ENCODE measurements around the gene VAT1L.

VAT1L gene

GRCh38 chr16:78001451-78002025 lies 213.2 kb downstream of the VAT1L start:
- no peak for DNase-seq

DNA sequence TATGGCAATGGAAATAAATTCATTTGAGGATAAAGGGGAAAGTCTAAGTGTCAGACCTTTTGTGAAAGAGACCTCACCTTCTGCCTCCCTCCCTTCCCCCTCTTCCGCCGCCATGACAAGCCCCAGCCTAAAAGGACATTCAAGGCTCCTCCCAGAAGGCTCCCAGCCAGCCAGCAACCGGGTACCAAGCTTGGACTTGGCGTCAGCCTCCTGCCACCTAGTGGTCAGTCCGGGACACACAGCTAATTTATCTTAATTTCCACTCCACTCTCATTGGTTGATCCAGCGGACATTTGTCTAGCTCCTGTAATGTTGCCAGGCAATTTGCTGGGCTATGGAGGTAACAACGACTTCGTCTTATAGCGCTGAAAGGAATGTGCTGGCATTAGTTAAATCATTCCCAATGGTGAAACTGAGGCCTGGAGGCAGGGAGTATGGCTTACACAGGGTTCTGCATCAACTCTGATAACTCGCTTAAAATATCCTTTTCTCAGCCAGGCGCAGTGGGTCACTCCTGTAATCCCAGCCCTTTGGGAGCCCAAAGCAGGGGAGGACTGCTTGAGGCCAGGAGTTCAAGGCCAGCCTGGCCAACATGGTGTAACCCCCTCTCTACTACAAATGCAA lies 214.7 kb downstream of the VAT1L start:
- peak; percentile 39 to 52 for DNase-seq

GRCh38 chr16:78004517-78004916 lies 216.2 kb downstream of the VAT1L start:
- no peak for DNase-seq

DNA sequence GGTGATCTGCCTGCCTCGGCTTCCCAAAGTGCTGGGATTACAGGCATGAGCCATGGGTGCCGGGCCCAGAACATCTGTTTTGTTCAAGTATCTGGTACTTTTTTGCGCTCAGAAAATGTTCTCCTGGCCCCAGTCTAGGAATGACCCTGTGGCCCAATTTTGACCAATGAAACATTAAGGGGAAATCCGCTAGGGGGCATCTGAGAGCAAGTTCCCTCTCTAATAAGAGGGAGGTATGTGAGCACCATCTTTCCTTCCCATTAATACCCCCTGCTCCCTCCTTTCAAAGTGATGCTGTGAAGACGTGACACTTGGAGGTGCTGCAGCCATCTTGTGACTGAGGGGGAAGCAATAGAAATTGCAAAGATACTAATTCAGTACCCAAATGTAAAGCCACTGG lies 217.5 kb downstream of the VAT1L start:
- peak in 1 of 2 donors; percentile 1 for DNase-seq

DNA sequence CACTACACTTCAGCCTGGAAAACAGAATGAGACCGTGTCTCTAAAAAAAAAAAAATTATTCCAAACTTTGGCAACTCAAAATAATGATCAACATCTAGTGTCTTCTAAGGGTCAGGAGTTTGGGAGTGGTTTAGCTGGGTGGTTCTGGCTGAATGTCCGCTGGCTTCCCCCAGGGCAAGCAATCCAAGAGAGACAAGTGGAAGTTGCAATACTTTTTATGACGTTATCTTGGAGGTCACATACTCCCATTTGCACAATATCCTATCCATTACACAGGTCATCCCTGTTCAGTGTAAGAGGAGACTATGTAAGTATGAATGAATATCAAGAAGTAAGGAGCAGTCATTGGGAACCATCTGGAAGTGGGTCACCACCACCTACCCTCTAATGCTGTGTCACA lies 218.8 kb downstream of the VAT1L start:
- no peak for DNase-seq

- DNase-seq, result no peak
Observed at GRCh38 chr16:78022347-78023060, 234.1 kb downstream of the VAT1L start, which contains the start of gene CLEC3A. Gene CLEC3A (plus strand): TSS chr16:78022548. CDS start chr16:78022627, 79 bp downstream.

- DNase-seq, result no peak
Observed at GRCh38 chr16:78024159-78024558, 235.8 kb downstream of the VAT1L start.

- DNase-seq, result no peak
Observed at GRCh38 chr16:78025631-78026030, 237.3 kb downstream of the VAT1L start.

DNA sequence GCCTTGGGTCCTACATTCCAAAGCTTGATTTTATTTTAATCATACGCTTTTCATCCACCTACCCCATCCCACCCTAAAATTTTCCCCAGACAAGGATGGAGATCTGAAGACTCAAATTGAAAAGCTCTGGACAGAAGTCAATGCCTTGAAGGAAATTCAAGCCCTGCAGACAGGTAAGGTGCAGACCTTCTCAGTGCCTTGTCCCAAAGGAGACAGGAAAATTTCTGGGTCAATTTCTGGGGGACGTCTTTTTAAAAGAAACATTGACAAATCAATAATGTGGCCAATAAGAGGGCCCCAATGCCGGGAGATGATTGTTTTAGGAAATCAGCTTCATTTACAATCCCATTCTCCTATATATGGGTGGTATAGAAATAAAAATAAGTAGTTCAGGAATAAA lies 239.7 kb downstream of the VAT1L start:
- no peak for DNase-seq

All from activated CD4-positive, alpha-beta T cell treated with anti-CD3 and anti-CD28 coated beads for 4 hours (primary cell).